Nephron (organoid): ENCODE data around the gene SPX.

Experiments
- H3K27ac Mint-ChIP-seq, 3 experiments: 2 replicates each; pipeline ENCODE4 v1.8.0; 2020; ENCODE audit warnings: mixed read lengths in 3 of 3, mild to moderate bottlenecking in 2 of 3, moderate library complexity in 1 of 3
- H3K27me3 Mint-ChIP-seq: 2 replicates; pipeline ENCODE4 v1.8.0; 2021; ENCODE audit warnings: low read depth, mild to moderate bottlenecking, moderate library complexity, mixed read lengths
- H3K36me3 Mint-ChIP-seq: 2 replicates; pipeline ENCODE4 v1.8.0; 2020; ENCODE audit warnings: low read depth, mixed read lengths
- H3K4me1 Mint-ChIP-seq: 2 replicates; pipeline ENCODE4 v1.8.0; 2020; ENCODE audit warnings: mixed read lengths
- H3K4me3 Mint-ChIP-seq, 3 experiments: 2 replicates each; pipeline ENCODE4 v1.8.0; 2020; ENCODE audit warnings: mild to moderate bottlenecking in 3 of 3, mixed read lengths in 3 of 3, moderate library complexity in 2 of 3
- H3K9me3 Mint-ChIP-seq: 2 replicates; pipeline ENCODE4 v1.8.0; 2020; ENCODE audit warnings: mixed read lengths
- CTCF ChIP-seq, 3 experiments: fragments of 200-600 bp; sonication (generic); IDR thresholded peaks; one replicate each; pipeline ENCODE4 v1.5.0; 2021; ENCODE audit warnings: antibody characterized with exemption in 3 of 3; ENCODE audit not compliant: unreplicated experiment in 3 of 3

The SPX gene

GRCh38 chr12:21500786-21501257 lies 25.3 kb upstream of the SPX start:
- Mint-ChIP-seq H3K27me3 (no peaks in the 10 kb centered on the region), H3K27ac (no peak overlapping the region), H3K9me3 (no peaks in the 10 kb centered on the region), H3K4me1 (peaks cover 34% of the 10 kb centered on the region), H3K36me3 (peaks cover 6% of the 10 kb centered on the region), H3K4me3 (no peak overlapping the region)
- no peak for TF ChIP-seq CTCF (IDR thresholded peaks at IDR 0.05; ENCODE audit: unreplicated experiment in 3 of 3)

- Mint-ChIP-seq H3K27me3 (no peaks in the 10 kb centered on the region), H3K36me3 (peaks cover 5% of the 10 kb centered on the region), H3K4me1 (peaks cover 34% of the 10 kb centered on the region), H3K4me3 (no peak within 1 kb of the TSS), H3K27ac (no peak within 1 kb of the TSS), H3K9me3 (no peaks in the 10 kb centered on the region)
- TF ChIP-seq CTCF (IDR thresholded peaks at IDR 0.05; ENCODE audit: unreplicated experiment in 3 of 3) = no peak
Observed at GRCh38 chr12:21501258-21502163, 24.6 kb upstream of the SPX start, which contains the start of the genes GOLT1B and RECQL. Gene GOLT1B (plus strand): TSS chr12:21501789. CDS start chr12:21501924, 135 bp downstream. Gene RECQL (minus strand): TSS chr12:21501635. CDS start chr12:21499570, 2,065 bp downstream.

- Mint-ChIP-seq H3K27ac (no peak overlapping the region), H3K4me3 (no peak overlapping the region), H3K27me3 (no peaks in the 10 kb centered on the region), H3K36me3 (peaks cover 5% of the 10 kb centered on the region), H3K9me3 (no peaks in the 10 kb centered on the region), H3K4me1 (peaks cover 34% of the 10 kb centered on the region)
- no peak for TF ChIP-seq CTCF (IDR thresholded peaks at IDR 0.05; ENCODE audit: unreplicated experiment in 3 of 3)
Observed at GRCh38 chr12:21502164-21502496, 24.0 kb upstream of the SPX start.

GRCh38 chr12:21502872-21503271 lies 23.2 kb upstream of the SPX start:
- H3K27ac Mint-ChIP-seq = no peak overlapping the region
- H3K4me3 Mint-ChIP-seq = no peak overlapping the region
- H3K9me3 Mint-ChIP-seq = no peaks in the 10 kb centered on the region
- no peaks in the 10 kb centered on the region for H3K27me3 Mint-ChIP-seq
- no peaks in the 10 kb centered on the region for H3K36me3 Mint-ChIP-seq
- H3K4me1 Mint-ChIP-seq = peaks cover 34% of the 10 kb centered on the region
- no peak for TF ChIP-seq CTCF (IDR thresholded peaks at IDR 0.05; ENCODE audit: unreplicated experiment in 3 of 3)

- Mint-ChIP-seq H3K4me1 (peaks cover 23% of the 10 kb centered on the region), H3K36me3 (peaks cover 19% of the 10 kb centered on the region), H3K4me3 (no peak overlapping the region), H3K9me3 (no peaks in the 10 kb centered on the region), H3K27ac (no peak overlapping the region), H3K27me3 (no peaks in the 10 kb centered on the region)
- no peak for TF ChIP-seq CTCF (IDR thresholded peaks at IDR 0.05; ENCODE audit: unreplicated experiment in 3 of 3)
Observed at GRCh38 chr12:21505888-21506287, 20.2 kb upstream of the SPX start.
